ENCODE measurements around the gene CAPN10.

CAPN10 gene

GRCh38 chr2:240623531-240624010 lies 37.0 kb downstream of the CAPN10 start:
- DNase-seq (ENCODE audit: low read depth in 2 of 2) = no peak

- DNase-seq (ENCODE audit: low read depth in 2 of 2) = no peak
Measured at GRCh38 chr2:240624011-240624949, 37.7 kb downstream of the CAPN10 start.

- DNase-seq (ENCODE audit: low read depth in 2 of 2) = peak; percentile 70 to 79
Measured at GRCh38 chr2:240624950-240625621, 38.6 kb downstream of the CAPN10 start, which contains the start of gene GPR35. Gene GPR35 (plus strand): TSS chr2:240625480. CDS start chr2:240629953, 4,473 bp downstream.

- DNase-seq (ENCODE audit: low read depth in 2 of 2) = no peak
Measured at GRCh38 chr2:240626531-240627300, 40.2 kb downstream of the CAPN10 start.

- DNase-seq (ENCODE audit: low read depth in 2 of 2) = no peak
Measured at GRCh38 chr2:240627736-240628506, 41.4 kb downstream of the CAPN10 start.

GRCh38 chr2:240628507-240628807 lies 41.9 kb downstream of the CAPN10 start:
- DNase-seq (ENCODE audit: low read depth in 2 of 2) = no peak

- no peak for DNase-seq (ENCODE audit: low read depth in 2 of 2)
Measured at GRCh38 chr2:240628808-240629618, 42.5 kb downstream of the CAPN10 start.

- DNase-seq (ENCODE audit: low read depth in 2 of 2) = no peak
Measured at GRCh38 chr2:240629619-240629967, 43.1 kb downstream of the CAPN10 start.

GRCh38 chr2:240629968-240630770 lies 43.6 kb downstream of the CAPN10 start:
- DNase-seq (ENCODE audit: low read depth in 2 of 2) = no peak

- no peak for DNase-seq (ENCODE audit: low read depth in 2 of 2)
Measured at GRCh38 chr2:240630771-240631547, 44.4 kb downstream of the CAPN10 start.

- no peak for DNase-seq (ENCODE audit: low read depth in 2 of 2)
Measured at GRCh38 chr2:240631548-240632305, 45.2 kb downstream of the CAPN10 start.

- no peak for DNase-seq (ENCODE audit: low read depth in 2 of 2)
Measured at GRCh38 chr2:240632306-240632721, 45.8 kb downstream of the CAPN10 start.

GRCh38 chr2:240635121-240635997 lies 48.8 kb downstream of the CAPN10 start:
- DNase-seq (ENCODE audit: low read depth in 2 of 2) = no peak

- no peak for DNase-seq (ENCODE audit: low read depth in 2 of 2)
Measured at GRCh38 chr2:240635998-240636547, 49.5 kb downstream of the CAPN10 start.

GRCh38 chr2:240636563-240637115 lies 50.1 kb downstream of the CAPN10 start:
- DNase-seq (ENCODE audit: low read depth in 2 of 2) = no peak

GRCh38 chr2:240637116-240637900 lies 50.8 kb downstream of the CAPN10 start:
- no peak for DNase-seq (ENCODE audit: low read depth in 2 of 2)
